Keratinocyte (primary cell): Measurements from ENCODE around the gene FHOD3. TPM values are rescaled to one million over a fixed set of nuclear protein-coding genes. Genes with fewer than 3 reads are reported as not detected.

Source experiments
- DNase-seq: peaks from one replicate; pipeline ENCODE4 v3.0.0-alpha.2; 2011; ENCODE audit warnings: low read depth, missing footprints, low spot score
- FAIRE-seq: peaks from 2 replicates; lab custom pipeline; 2011; peaks lifted over from hg19 to GRCh38; lab: Jason Lieb, UNC
- H2AFZ ChIP-seq: 2 replicates; pipeline ENCODE4 v1.6.0; 2012; ENCODE audit warnings: low read length, control low read depth, inconsistent platforms; ENCODE audit not compliant: control insufficient read depth
- H3K27ac ChIP-seq: 2 replicates; pipeline ENCODE4 v1.5.1; 2011; ENCODE audit warnings: low read length; ENCODE audit not compliant: control insufficient read depth, insufficient read depth
- H3K27me3 ChIP-seq: 3 replicates; pipeline ENCODE4 v1.6.0; 2011; ENCODE audit warnings: low read length; ENCODE audit not compliant: control insufficient read depth, insufficient read depth; ENCODE audit errors: extremely low read depth
- H3K36me3 ChIP-seq, 2 experiments: 2 replicates in 1 of 2; 3 replicates in 1 of 2; pipeline ENCODE4 v1.5.1; 2011; ENCODE audit warnings: low read length in 2 of 2, mild to moderate bottlenecking in 1 of 2; ENCODE audit not compliant: control insufficient read depth in 2 of 2, insufficient read depth in 2 of 2; ENCODE audit errors: extremely low read depth in 1 of 2
- H3K4me1 ChIP-seq: 3 replicates; pipeline ENCODE4 v1.5.1; 2011; ENCODE audit warnings: low read length; ENCODE audit not compliant: control insufficient read depth, insufficient read depth; ENCODE audit errors: extremely low read depth
- H3K4me2 ChIP-seq: 3 replicates; pipeline ENCODE4 v1.6.0; 2011; ENCODE audit warnings: low read depth, low read length; ENCODE audit not compliant: control insufficient read depth, insufficient read depth; ENCODE audit errors: extremely low read depth
- H3K4me3 ChIP-seq, 3 experiments: fragments of 200-600 bp in 1 of 3; sonication (generic) in 1 of 3; 2 replicates in 2 of 3; 3 replicates in 1 of 3; pipeline ENCODE4 v1.5.1; 2011 to 2016; ENCODE audit warnings: low read length in 3 of 3, mild to moderate bottlenecking in 3 of 3, control low read depth in 2 of 3, inconsistent platforms in 1 of 3, low read depth in 1 of 3, mixed read lengths in 1 of 3, mixed run types in 1 of 3, moderate library complexity in 1 of 3; ENCODE audit not compliant: control insufficient read depth in 2 of 3, insufficient read depth in 2 of 3; ENCODE audit errors: extremely low read depth in 1 of 3
- H3K79me2 ChIP-seq: 2 replicates; pipeline ENCODE4 v1.6.0; 2012; ENCODE audit warnings: low read length; ENCODE audit not compliant: control insufficient read depth, insufficient read depth
- H3K9ac ChIP-seq: 3 replicates; pipeline ENCODE4 v1.6.0; 2011; ENCODE audit warnings: low read length; ENCODE audit not compliant: control insufficient read depth, insufficient read depth; ENCODE audit errors: extremely low read depth
- H3K9me1 ChIP-seq: 3 replicates; pipeline ENCODE4 v1.6.0; 2011; ENCODE audit warnings: low read length; ENCODE audit not compliant: control insufficient read depth, insufficient read depth; ENCODE audit errors: extremely low read depth
- H3K9me3 ChIP-seq: 2 replicates; pipeline ENCODE4 v1.5.1; 2012; ENCODE audit warnings: low read depth, low read length; ENCODE audit not compliant: control insufficient read depth
- H4K20me1 ChIP-seq: 3 replicates; pipeline ENCODE4 v1.6.0; 2011; ENCODE audit warnings: low read length; ENCODE audit not compliant: control insufficient read depth, insufficient read depth; ENCODE audit errors: extremely low read depth
- CTCF ChIP-seq, 3 experiments: IDR thresholded peaks in 1 of 3; conservative IDR thresholded peaks in 1 of 3; optimal IDR thresholded peaks in 1 of 3; 2 replicates in 2 of 3; 3 replicates in 1 of 3; pipeline versions ENCODE3 to v1.5.1; 2011; ENCODE audit warnings: low read length in 3 of 3, mild to moderate bottlenecking in 3 of 3, moderate library complexity in 2 of 3, control low read depth in 1 of 3, inconsistent platforms in 1 of 3; ENCODE audit not compliant: insufficient read depth in 2 of 3; ENCODE audit errors: extremely low read depth in 1 of 3
- EZH2 ChIP-seq: IDR thresholded peaks from one replicate; pipeline ENCODE4 v1.6.1; 2012; ENCODE audit warnings: inconsistent platforms, mild to moderate bottlenecking, low read length, moderate library complexity
- dilution Hi-C: fragments of 300-500 bp; cut with MboI; formaldehyde crosslinking; loops from one replicate; pipeline ENCODE4 v1.7.0; 2020; ENCODE audit warnings: low sequenced_read_pairs; ENCODE audit not compliant: extremely low pct_ligation_motif_present
- polyA plus RNA-seq, 5 experiments: library from polyadenylated mRNA; depleted of rRNA in 3 of 5; stranded (reverse) in 3 of 5; stranded (forward) in 1 of 5; unstranded in 1 of 5; fragments of >200 nt; gene quantifications; 1 replicate in 1 of 5; 2 replicates in 3 of 5; 3 replicates in 1 of 5; pipeline versions ENCODE4 v1.2.1 to v1.2.3, GENCODE V29; 2011 to 2012; ENCODE audit warnings: missing spikeins in 2 of 5, low read depth in 1 of 5, low replicate concordance in 1 of 5

Gene FHOD3
- polyA plus RNA-seq, 1 donor (not counting 4 experiments of a cell fraction or from before 2014, with no cell fraction given), result 7.7 TPM

- no peaks in the 10 kb centered on the region for H3K79me2 ChIP-seq
- no peak overlapping the region for H3K4me3 ChIP-seq
- FAIRE-seq (no peak), DNase-seq (no peak)
- H3K9me3 ChIP-seq, result no peaks in the 10 kb centered on the region
- no peak overlapping the region for H3K4me2 ChIP-seq
- H3K9me1 ChIP-seq, result no peaks in the 10 kb centered on the region
- TF ChIP-seq CTCF (optimal IDR thresholded peaks at IDR 0.05 in 1 of 3, IDR thresholded peaks at IDR 0.05 in 1 of 3, conservative IDR thresholded peaks at IDR 0.05 in 1 of 3; ENCODE audit: extremely low read depth in 1 of 3, insufficient read depth in 2 of 3, low read length in 3 of 3), result no peak
- TF ChIP-seq EZH2, result no peak
- dilution Hi-C loops, result no loop called here
- no peaks in the 10 kb centered on the region for H4K20me1 ChIP-seq
- H3K9ac ChIP-seq, result no peak overlapping the region
- H3K27ac ChIP-seq, result no peak overlapping the region
- no peaks in the 10 kb centered on the region for H3K4me1 ChIP-seq
- H3K27me3 ChIP-seq, result no peaks in the 10 kb centered on the region
- H2AFZ ChIP-seq, result no peak overlapping the region
- no peaks in the 10 kb centered on the region for H3K36me3 ChIP-seq
Observed at GRCh38 chr18:36337679-36338402, 40.3 kb downstream of the FHOD3 start.

DNA sequence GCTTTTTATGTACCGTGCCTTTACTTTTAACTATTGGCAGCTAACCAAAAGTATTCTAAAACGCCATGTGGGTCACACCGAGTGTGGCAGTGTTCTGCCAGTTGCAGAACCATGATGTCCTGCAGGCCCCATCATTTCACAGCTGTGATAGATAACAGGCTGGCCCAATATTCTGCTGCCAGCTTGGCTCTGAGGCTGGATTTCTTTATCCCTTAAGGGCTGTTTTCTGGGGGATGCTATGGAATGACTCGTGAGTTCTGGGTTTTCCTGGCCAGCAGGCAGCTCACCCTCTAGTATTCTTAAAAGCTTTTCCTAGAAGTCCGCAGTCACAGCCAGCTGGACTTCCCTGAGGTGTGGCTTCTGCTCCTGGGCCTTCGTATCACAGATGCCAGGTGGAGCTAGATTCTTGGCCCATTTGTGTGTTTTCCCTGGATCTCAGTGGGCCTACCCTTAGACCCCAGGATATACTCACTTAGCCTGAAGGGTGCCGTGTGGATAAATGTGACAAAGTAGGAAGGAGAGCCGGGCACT, 41.0 kb downstream of the FHOD3 start:
- Histone ChIP-seq H2AFZ (no peak overlapping the region), H3K27me3 (no peaks in the 10 kb centered on the region), H3K36me3 (no peaks in the 10 kb centered on the region), H3K9ac (no peak overlapping the region), H3K4me2 (no peak overlapping the region), H3K27ac (no peak overlapping the region), H3K79me2 (no peaks in the 10 kb centered on the region), H3K9me1 (no peaks in the 10 kb centered on the region), H3K9me3 (no peaks in the 10 kb centered on the region), H3K4me3 (no peak overlapping the region), H3K4me1 (no peaks in the 10 kb centered on the region), H4K20me1 (no peaks in the 10 kb centered on the region)
- no peak for DNase-seq
- dilution Hi-C loops, result no loop called here
- no peak for TF ChIP-seq CTCF (optimal IDR thresholded peaks at IDR 0.05 in 1 of 3, IDR thresholded peaks at IDR 0.05 in 1 of 3, conservative IDR thresholded peaks at IDR 0.05 in 1 of 3; ENCODE audit: extremely low read depth in 1 of 3, insufficient read depth in 2 of 3, low read length in 3 of 3)
- TF ChIP-seq EZH2, result no peak
- no peak for FAIRE-seq
